ENCODE data around the gene IL7R. TPM values are rescaled to one million over a fixed set of nuclear protein-coding genes. Genes with fewer than 3 reads are reported as not detected.

IL7R gene
- total RNA-seq, 1 experiment from 2014 or later: not detected

- Histone ChIP-seq H4K91ac (ENCODE audit: insufficient read length, low read depth, low read length) (no peak overlapping the region), H2AK5ac (ENCODE audit: insufficient read length, low read length) (no peak overlapping the region), H3K23ac (ENCODE audit: insufficient read length, low read depth, low read length) (no peak overlapping the region), H2BK20ac (ENCODE audit: low read depth, low read length, poor library complexity, severe bottlenecking) (no peak overlapping the region), H3K4ac (ENCODE audit: low read depth, low read length) (no peak overlapping the region), H3K14ac (ENCODE audit: insufficient read depth, low read length) (no peak overlapping the region), H2AFZ (ENCODE audit: low read length) (no peak overlapping the region), H2BK5ac (ENCODE audit: insufficient read length, low read length) (no peak overlapping the region), H3K79me1 (ENCODE audit: insufficient read depth, low read depth, low read length, poor library complexity, severe bottlenecking) (no peaks in the 10 kb centered on the region), H3K23me2 (ENCODE audit: insufficient read length, low read depth, low read length, poor library complexity, severe bottlenecking) (no peaks in the 10 kb centered on the region), H4K5ac (ENCODE audit: insufficient read length, low read depth, low read length) (no peak overlapping the region), H3K27ac (ENCODE audit: insufficient read length, low read depth, low read length) (no peak overlapping the region), H3K4me1 (ENCODE audit: insufficient read depth, low read length) (no peaks in the 10 kb centered on the region), H3K79me2 (ENCODE audit: insufficient read depth, low read length) (no peaks in the 10 kb centered on the region), H2BK12ac (ENCODE audit: insufficient read length, low read depth, low read length) (no peak overlapping the region), H2BK120ac (ENCODE audit: low read depth, low read length, poor library complexity, severe bottlenecking) (no peak overlapping the region), H3K4me2 (ENCODE audit: insufficient read depth, insufficient read length, low read length) (no peak overlapping the region), H2BK15ac (ENCODE audit: low read depth, low read length) (no peak overlapping the region), H3K56ac (ENCODE audit: insufficient read length, low read depth, low read length) (no peak overlapping the region), H4K20me1 (ENCODE audit: control insufficient read depth, insufficient read depth, insufficient read length) (no peaks in the 10 kb centered on the region), H3T11ph (ENCODE audit: low read length) (no peak overlapping the region), H3K18ac (ENCODE audit: insufficient read length, low read depth, low read length) (no peak overlapping the region), H3K9ac (ENCODE audit: extremely low read depth, insufficient read length, low read length) (no peak overlapping the region), H3K9me3 (ENCODE audit: control insufficient read depth, low read depth, low read length) (peaks cover 25% of the 10 kb centered on the region), H3K27me3 (ENCODE audit: insufficient read depth, low read length) (no peaks in the 10 kb centered on the region), H4K8ac (replicated peaks; ENCODE audit: insufficient read length, low read depth, low read length) (no peak overlapping the region)
- Mint-ChIP-seq H3K36me3 (ENCODE audit: insufficient read depth in 1 of 3, low read depth in 3 of 3) (peaks cover 4 to 23% (median 22%) of the 10 kb centered on the region in 3 experiments), H3K4me1 (peaks cover 4 to 5% of the 10 kb centered on the region in 2 experiments; a peak in 2 of 4 replicates), H3K27ac (no peak overlapping the region), H3K27me3 (ENCODE audit: low read depth) (peaks cover 3% of the 10 kb centered on the region; the same call in 1 of the 2 replicates), H3K4me3 (no peak overlapping the region), H3K9me3 (peaks cover 46 to 49% of the 10 kb centered on the region in 2 experiments)
- TF ChIP-seq, protein P1, sequence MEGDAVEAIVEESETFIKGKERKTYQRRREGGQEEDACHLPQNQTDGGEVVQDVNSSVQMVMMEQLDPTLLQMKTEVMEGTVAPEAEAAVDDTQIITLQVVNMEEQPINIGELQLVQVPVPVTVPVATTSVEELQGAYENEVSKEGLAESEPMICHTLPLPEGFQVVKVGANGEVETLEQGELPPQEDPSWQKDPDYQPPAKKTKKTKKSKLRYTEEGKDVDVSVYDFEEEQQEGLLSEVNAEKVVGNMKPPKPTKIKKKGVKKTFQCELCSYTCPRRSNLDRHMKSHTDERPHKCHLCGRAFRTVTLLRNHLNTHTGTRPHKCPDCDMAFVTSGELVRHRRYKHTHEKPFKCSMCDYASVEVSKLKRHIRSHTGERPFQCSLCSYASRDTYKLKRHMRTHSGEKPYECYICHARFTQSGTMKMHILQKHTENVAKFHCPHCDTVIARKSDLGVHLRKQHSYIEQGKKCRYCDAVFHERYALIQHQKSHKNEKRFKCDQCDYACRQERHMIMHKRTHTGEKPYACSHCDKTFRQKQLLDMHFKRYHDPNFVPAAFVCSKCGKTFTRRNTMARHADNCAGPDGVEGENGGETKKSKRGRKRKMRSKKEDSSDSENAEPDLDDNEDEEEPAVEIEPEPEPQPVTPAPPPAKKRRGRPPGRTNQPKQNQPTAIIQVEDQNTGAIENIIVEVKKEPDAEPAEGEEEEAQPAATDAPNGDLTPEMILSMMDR (conservative IDR thresholded peaks at IDR 0.05): no peak
- WGBS (ENCODE audit: extremely low coverage, insufficient read length, low lambda C conversion rate): no CpG with 5 or more reads among the region's 3 CpGs
- DNase-seq: no peak
These were observed 8.7 kb upstream of the IL7R start for GRCh38 chr5:35847961-35848360.
